MCF 10A (cell line): ENCODE data around the gene SRGAP3. TPM values are rescaled to one million over a fixed set of nuclear protein-coding genes. Genes with fewer than 3 reads are reported as not detected.

Experiments used
- BruUV-seq: library from RNA; stranded (reverse); fragments of 400-500 nt; replicated peaks from 2 replicates; lab custom pipeline; 2021; lab: Mats Ljungman, UMichigan
- CTCF ChIA-PET: fragments of 300-600 bp; sonication (Branson Sonifier 250); formaldehyde crosslinking; extraction: SDS; loops from one replicate; lab custom pipeline; 2021; ENCODE audit warnings: antibody characterized with exemption, inconsistent platforms; lab: Yijun Ruan, JAX
- POLR2A ChIA-PET: fragments of 300-600, 350-650 bp; sonication (Branson Sonifier 250); formaldehyde crosslinking; extraction: SDS; loops from one replicate; lab custom pipeline; 2020; ENCODE audit warnings: antibody characterized with exemption, inconsistent platforms; lab: Yijun Ruan, JAX
- DNase-seq: peaks from one replicate; pipeline ENCODE4 v3.0.0-alpha.2; 2018; ENCODE audit not compliant: unreplicated experiment
- H3K27ac Mint-ChIP-seq: one replicate; pipeline ENCODE4 v1.8.0; 2022; ENCODE audit warnings: mild to moderate bottlenecking, low read depth, mixed read lengths; ENCODE audit not compliant: unreplicated experiment
- H3K27me3 Mint-ChIP-seq: one replicate; pipeline ENCODE4 v1.8.0; 2022; ENCODE audit warnings: mixed read lengths; ENCODE audit not compliant: insufficient read depth, unreplicated experiment
- H3K36me3 Mint-ChIP-seq: one replicate; pipeline ENCODE4 v1.8.0; 2022; ENCODE audit warnings: mild to moderate bottlenecking, moderate library complexity, mixed read lengths; ENCODE audit not compliant: insufficient read depth, unreplicated experiment
- H3K4me1 Mint-ChIP-seq: one replicate; pipeline ENCODE4 v1.8.0; 2022; ENCODE audit warnings: mixed read lengths; ENCODE audit not compliant: insufficient read depth, unreplicated experiment
- H3K4me3 Mint-ChIP-seq: one replicate; pipeline ENCODE4 v1.8.0; 2022; ENCODE audit warnings: mild to moderate bottlenecking, moderate library complexity, mixed read lengths; ENCODE audit not compliant: unreplicated experiment
- H3K9me3 Mint-ChIP-seq: one replicate; pipeline ENCODE4 v1.8.0; 2022; ENCODE audit warnings: mixed read lengths; ENCODE audit not compliant: unreplicated experiment
- intact Hi-C: fragments of 100-400 bp; cut with micrococcal nuclease; formaldehyde crosslinking; loops from 2 replicates; pipeline ENCODE4 v1.14.1; 2022
- total RNA-seq: library from RNA; stranded (reverse); gene quantifications from 2 replicates; pipeline ENCODE4 v1.2.3, GENCODE V29; 2022
- TF ChIP-seq, protein P1 (sequence below): fragments of 200-600 bp; IDR thresholded peaks from one replicate; pipeline ENCODE4 v1.8.0; 2022; ENCODE audit warnings: antibody characterized with exemption, mild to moderate bottlenecking; ENCODE audit not compliant: unreplicated experiment

Gene SRGAP3
- total RNA-seq, 1 experiment from 2014 or later = 19.8 TPM

DNA sequence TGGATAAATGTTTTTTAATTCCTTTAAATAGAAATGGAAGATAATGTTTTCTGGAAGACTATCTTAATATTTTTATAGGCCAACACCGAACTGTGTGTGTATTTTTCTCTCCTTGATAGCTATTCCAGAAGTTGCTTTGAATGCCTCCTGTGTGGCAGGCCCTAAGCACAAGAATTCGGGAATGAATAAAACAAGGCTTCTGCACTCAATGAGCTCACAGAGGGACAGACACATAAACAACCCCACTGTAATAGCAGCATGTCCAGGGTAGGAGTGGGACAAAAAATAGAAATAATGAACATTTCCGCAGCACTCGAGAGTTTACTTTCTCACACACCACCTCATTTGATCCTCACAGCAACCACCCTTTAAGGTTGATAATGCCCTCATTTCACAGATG lies 18.0 kb downstream of the SRGAP3 start:
- no peak for DNase-seq
- TF ChIP-seq, protein P1, sequence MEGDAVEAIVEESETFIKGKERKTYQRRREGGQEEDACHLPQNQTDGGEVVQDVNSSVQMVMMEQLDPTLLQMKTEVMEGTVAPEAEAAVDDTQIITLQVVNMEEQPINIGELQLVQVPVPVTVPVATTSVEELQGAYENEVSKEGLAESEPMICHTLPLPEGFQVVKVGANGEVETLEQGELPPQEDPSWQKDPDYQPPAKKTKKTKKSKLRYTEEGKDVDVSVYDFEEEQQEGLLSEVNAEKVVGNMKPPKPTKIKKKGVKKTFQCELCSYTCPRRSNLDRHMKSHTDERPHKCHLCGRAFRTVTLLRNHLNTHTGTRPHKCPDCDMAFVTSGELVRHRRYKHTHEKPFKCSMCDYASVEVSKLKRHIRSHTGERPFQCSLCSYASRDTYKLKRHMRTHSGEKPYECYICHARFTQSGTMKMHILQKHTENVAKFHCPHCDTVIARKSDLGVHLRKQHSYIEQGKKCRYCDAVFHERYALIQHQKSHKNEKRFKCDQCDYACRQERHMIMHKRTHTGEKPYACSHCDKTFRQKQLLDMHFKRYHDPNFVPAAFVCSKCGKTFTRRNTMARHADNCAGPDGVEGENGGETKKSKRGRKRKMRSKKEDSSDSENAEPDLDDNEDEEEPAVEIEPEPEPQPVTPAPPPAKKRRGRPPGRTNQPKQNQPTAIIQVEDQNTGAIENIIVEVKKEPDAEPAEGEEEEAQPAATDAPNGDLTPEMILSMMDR = no peak
- Mint-ChIP-seq H3K27me3 (no peaks in the 10 kb centered on the region), H3K4me3 (no peak overlapping the region), H3K4me1 (peaks cover 15% of the 10 kb centered on the region), H3K36me3 (peaks cover 17% of the 10 kb centered on the region), H3K9me3 (no peaks in the 10 kb centered on the region), H3K27ac (no peak overlapping the region)
- ChIA-PET POLR2A (interaction anchor here (1.3 kb wide), 1 partner anchor 18 kb away, joined by 4 read pairs; the partner anchor contains the start of gene SRGAP3), CTCF (interaction anchor here (0.7 kb wide), 1 partner anchor 9 kb away, joined by 3 read pairs; no protein-coding TSS in a partner anchor)
- BruUV-seq = no TSS peak
- intact Hi-C loops = no loop called here

DNA sequence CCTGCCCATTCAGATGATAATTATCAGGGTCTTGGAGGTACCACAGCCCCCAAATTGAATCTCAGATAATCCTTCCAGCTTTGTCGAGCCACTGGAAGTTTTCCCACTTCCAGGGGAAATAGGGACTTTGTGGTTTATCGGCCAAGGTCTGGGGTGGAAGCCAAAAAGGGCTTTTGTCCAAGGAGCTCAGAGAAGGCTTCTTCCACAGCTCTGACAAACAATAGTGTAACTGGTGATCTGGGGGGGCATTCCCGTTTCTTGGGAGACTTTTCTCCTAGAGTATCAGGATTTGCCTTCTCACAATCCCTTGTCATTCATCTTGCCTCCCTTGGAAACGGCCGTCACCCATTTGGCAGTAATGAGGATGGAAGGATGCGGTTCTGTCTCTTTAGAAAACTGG lies 18.4 kb downstream of the SRGAP3 start:
- Mint-ChIP-seq H3K4me1 (peaks cover 20% of the 10 kb centered on the region), H3K27ac (no peak overlapping the region), H3K36me3 (peaks cover 17% of the 10 kb centered on the region), H3K27me3 (no peaks in the 10 kb centered on the region), H3K4me3 (no peak overlapping the region), H3K9me3 (no peaks in the 10 kb centered on the region)
- intact Hi-C loops = no loop called here
- TF ChIP-seq, protein P1 = no peak
- no TSS peak for BruUV-seq
- POLR2A ChIA-PET = interaction anchor here (1.3 kb wide), 1 partner anchor 18 kb away, joined by 4 read pairs; the partner anchor contains the start of gene SRGAP3
- CTCF ChIA-PET = no interaction called here
- DNase-seq = no peak

DNA sequence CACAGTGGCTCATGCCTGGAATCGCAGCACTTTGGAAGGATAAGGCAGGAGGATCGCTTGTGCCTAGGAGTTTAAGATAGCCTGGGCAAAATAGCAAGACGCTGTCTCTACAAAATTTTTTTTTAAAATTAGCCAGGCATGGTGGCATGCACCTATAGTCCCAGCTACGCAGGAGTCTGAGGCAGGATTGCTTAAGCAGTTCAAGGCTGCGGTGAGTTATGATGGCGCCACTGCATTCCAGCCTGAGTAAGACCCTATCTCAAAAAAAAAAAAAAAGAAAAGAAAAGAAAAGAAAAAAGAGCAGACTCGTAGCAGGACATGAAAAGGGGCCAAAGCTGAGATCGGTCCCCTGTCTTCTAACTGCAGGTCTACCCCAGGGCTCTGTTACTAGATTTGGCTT lies 18.9 kb downstream of the SRGAP3 start:
- ChIA-PET POLR2A (no interaction called here), CTCF (no interaction called here)
- no peak for DNase-seq
- H3K4me3 Mint-ChIP-seq = no peak overlapping the region
- intact Hi-C loops = no loop called here
- no TSS peak for BruUV-seq
- no peaks in the 10 kb centered on the region for H3K9me3 Mint-ChIP-seq
- H3K27me3 Mint-ChIP-seq = no peaks in the 10 kb centered on the region
- peaks cover 20% of the 10 kb centered on the region for H3K4me1 Mint-ChIP-seq
- TF ChIP-seq, protein P1 = no peak
- peaks cover 14% of the 10 kb centered on the region for H3K36me3 Mint-ChIP-seq
- H3K27ac Mint-ChIP-seq = no peak overlapping the region

DNA sequence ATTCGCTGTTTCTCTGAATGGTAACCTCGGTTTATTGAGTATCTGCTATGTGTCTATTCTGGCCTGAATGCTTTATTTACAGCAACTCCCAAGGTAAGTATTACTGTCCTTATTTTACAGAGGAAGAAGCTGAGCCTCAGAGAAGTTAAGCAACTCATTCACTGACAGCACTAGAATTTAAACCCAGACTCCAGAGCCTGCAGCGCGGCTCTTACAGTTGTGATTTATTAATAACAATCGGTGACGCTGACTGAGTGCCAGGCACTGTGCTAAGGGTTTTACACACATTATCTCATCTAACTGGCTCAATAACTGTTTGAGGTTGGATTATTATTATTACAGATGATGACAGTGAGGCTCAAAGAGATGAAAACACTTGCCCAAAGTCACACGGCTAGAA lies 19.6 kb downstream of the SRGAP3 start:
- no peaks in the 10 kb centered on the region for H3K9me3 Mint-ChIP-seq
- no peak overlapping the region for H3K4me3 Mint-ChIP-seq
- no peak overlapping the region for H3K27ac Mint-ChIP-seq
- ChIA-PET POLR2A (no interaction called here), CTCF (interaction anchor here (0.6 to 1.6 kb wide), 5 partner anchors 15 to 140 kb away, joined by 3 to 4 read pairs (median 3); no protein-coding TSS in a partner anchor)
- H3K36me3 Mint-ChIP-seq = peaks cover 10% of the 10 kb centered on the region
- H3K4me1 Mint-ChIP-seq = peaks cover 20% of the 10 kb centered on the region
- BruUV-seq = no TSS peak
- no peak for DNase-seq
- intact Hi-C loops = no loop called here
- TF ChIP-seq, protein P1 = no peak
- no peaks in the 10 kb centered on the region for H3K27me3 Mint-ChIP-seq
